ENCODE data around the gene DIDO1. TPM values are rescaled to one million over a fixed set of nuclear protein-coding genes. Genes with fewer than 3 reads are reported as not detected.

The DIDO1 gene
- polyA plus RNA-seq, 2 of the 4 experiments (the other 2 are of a cell fraction) = 12.6 to 14.8 TPM

- CTCF ChIA-PET = interaction anchor here (1.1 to 22.6 kb wide), 4 partner anchors 3 to 95 kb away, joined by 3 to 368 read pairs (median 186); partner anchors contain the start of gene DIDO1
Observed at GRCh38 chr20:62914436-62914835, 11.9 kb downstream of the DIDO1 start.

GRCh38 chr20:62913043-62913630 is 13.2 kb downstream of the DIDO1 start:
- POLR2A ChIA-PET = no interaction called here
- no peak overlapping the region for H3K4me3 ChIP-seq
- 89% methylated on average over 6 of the region's 7 CpGs for WGBS (ENCODE audit: missing lambda C conversion rate)
- no peak overlapping the region for H3K27ac ChIP-seq
- no peaks in the 10 kb centered on the region for H3K9me3 ChIP-seq
- H3K4me2 ChIP-seq = no peak overlapping the region
- DNase-seq (ENCODE audit: low read depth in 1 of 2, low spot score in 1 of 2) = no peak
- no peak for ATAC-seq
- no peak for TF ChIP-seq PHF8 (IDR thresholded peaks at IDR 0.05; ENCODE audit: borderline replicate concordance, low read depth)
- TF ChIP-seq FOXS1 (CRISPR knock-in tag; IDR thresholded peaks at IDR 0.05) = no peak
- TF ChIP-seq TP53 (CRISPR knock-in tag; IDR thresholded peaks at IDR 0.05) = no peak
- TF ChIP-seq, protein P1, sequence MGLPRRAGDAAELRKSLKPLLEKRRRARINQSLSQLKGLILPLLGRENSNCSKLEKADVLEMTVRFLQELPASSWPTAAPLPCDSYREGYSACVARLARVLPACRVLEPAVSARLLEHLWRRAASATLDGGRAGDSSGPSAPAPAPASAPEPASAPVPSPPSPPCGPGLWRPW (IDR thresholded peaks at IDR 0.05) = no peak
- TF ChIP-seq CHD4 (IDR thresholded peaks at IDR 0.05; ENCODE audit: borderline replicate concordance) = no peak
- TF ChIP-seq BCL3 (IDR thresholded peaks at IDR 0.05) = no peak
- TF ChIP-seq EHMT2 (IDR thresholded peaks at IDR 0.05; ENCODE audit: low read depth) = no peak
- TF ChIP-seq JUN (IDR thresholded peaks at IDR 0.05) = no peak
- no peak for TF ChIP-seq POLR2AphosphoS2 (conservative IDR thresholded peaks at IDR 0.05; ENCODE audit: low read length)
- no peak for TF ChIP-seq HDAC2 (IDR thresholded peaks at IDR 0.05)
- TF ChIP-seq ZNF302 (CRISPR knock-in tag; IDR thresholded peaks at IDR 0.05) = no peak
- no peak for TF ChIP-seq RNF2 (IDR thresholded peaks at IDR 0.05; ENCODE audit: borderline replicate concordance, low read depth)
- TF ChIP-seq, protein P2, sequence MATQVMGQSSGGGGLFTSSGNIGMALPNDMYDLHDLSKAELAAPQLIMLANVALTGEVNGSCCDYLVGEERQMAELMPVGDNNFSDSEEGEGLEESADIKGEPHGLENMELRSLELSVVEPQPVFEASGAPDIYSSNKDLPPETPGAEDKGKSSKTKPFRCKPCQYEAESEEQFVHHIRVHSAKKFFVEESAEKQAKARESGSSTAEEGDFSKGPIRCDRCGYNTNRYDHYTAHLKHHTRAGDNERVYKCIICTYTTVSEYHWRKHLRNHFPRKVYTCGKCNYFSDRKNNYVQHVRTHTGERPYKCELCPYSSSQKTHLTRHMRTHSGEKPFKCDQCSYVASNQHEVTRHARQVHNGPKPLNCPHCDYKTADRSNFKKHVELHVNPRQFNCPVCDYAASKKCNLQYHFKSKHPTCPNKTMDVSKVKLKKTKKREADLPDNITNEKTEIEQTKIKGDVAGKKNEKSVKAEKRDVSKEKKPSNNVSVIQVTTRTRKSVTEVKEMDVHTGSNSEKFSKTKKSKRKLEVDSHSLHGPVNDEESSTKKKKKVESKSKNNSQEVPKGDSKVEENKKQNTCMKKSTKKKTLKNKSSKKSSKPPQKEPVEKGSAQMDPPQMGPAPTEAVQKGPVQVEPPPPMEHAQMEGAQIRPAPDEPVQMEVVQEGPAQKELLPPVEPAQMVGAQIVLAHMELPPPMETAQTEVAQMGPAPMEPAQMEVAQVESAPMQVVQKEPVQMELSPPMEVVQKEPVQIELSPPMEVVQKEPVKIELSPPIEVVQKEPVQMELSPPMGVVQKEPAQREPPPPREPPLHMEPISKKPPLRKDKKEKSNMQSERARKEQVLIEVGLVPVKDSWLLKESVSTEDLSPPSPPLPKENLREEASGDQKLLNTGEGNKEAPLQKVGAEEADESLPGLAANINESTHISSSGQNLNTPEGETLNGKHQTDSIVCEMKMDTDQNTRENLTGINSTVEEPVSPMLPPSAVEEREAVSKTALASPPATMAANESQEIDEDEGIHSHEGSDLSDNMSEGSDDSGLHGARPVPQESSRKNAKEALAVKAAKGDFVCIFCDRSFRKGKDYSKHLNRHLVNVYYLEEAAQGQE (IDR thresholded peaks at IDR 0.05) = no peak
- TF ChIP-seq GATA3 (IDR thresholded peaks at IDR 0.05; ENCODE audit: borderline replicate concordance) = no peak
- no peak for TF ChIP-seq ZFP36 (IDR thresholded peaks at IDR 0.05; ENCODE audit: borderline replicate concordance, partially characterized antibody)
- TF ChIP-seq, protein P3, sequence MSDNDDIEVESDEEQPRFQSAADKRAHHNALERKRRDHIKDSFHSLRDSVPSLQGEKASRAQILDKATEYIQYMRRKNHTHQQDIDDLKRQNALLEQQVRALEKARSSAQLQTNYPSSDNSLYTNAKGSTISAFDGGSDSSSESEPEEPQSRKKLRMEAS (IDR thresholded peaks at IDR 0.05) = no peak
- TF ChIP-seq FOSB (CRISPR knock-in tag; IDR thresholded peaks at IDR 0.05) = no peak
- CTCF ChIA-PET = interaction anchor here (0.7 to 22.6 kb wide), 6 partner anchors 5 to 397 kb away, joined by 3 to 368 read pairs (median 10); partner anchors contain the start of gene DIDO1
- no peak for FAIRE-seq
- peaks cover 34% of the 10 kb centered on the region for H3K4me1 ChIP-seq

More at GRCh38 chr20:62914436-62914835, 11.9 kb downstream of the DIDO1 start:
- POLR2A ChIA-PET = no interaction called here
- H3K4me3 ChIP-seq = no peak overlapping the region
- WGBS (ENCODE audit: missing lambda C conversion rate) = 90% methylated on average over 9 of the region's 9 CpGs
- H3K27ac ChIP-seq = no peak overlapping the region
- no peaks in the 10 kb centered on the region for H3K9me3 ChIP-seq
- ATAC-seq = no peak
- DNase-seq (ENCODE audit: low read depth in 1 of 2, low spot score in 1 of 2) = no peak
- no peak overlapping the region; the same call in 2 of the 3 replicates for H3K4me2 ChIP-seq
- no peak for TF ChIP-seq PHF8 (IDR thresholded peaks at IDR 0.05; ENCODE audit: borderline replicate concordance, low read depth)
- TF ChIP-seq, protein P3 (IDR thresholded peaks at IDR 0.05) = no peak
- no peak for TF ChIP-seq PBX3 (IDR thresholded peaks at IDR 0.05)
- TF ChIP-seq MYC (IDR thresholded peaks at IDR 0.05; ENCODE audit: borderline replicate concordance, low read length) = no peak
- TF ChIP-seq CBX8 (IDR thresholded peaks at IDR 0.05) = no peak
- H3K4me1 ChIP-seq = peaks cover 37% of the 10 kb centered on the region
- no peak for FAIRE-seq

Measured in A549 (cell line).